Measurements from ENCODE around the gene ARMC7.

GRCh38 chr17:75118307-75118706 lies 8.5 kb downstream of the ARMC7 start:
- no peak for TF ChIP-seq EP300 (IDR thresholded peaks at IDR 0.05)
- TF ChIP-seq CTCF (IDR thresholded peaks at IDR 0.05): no peak
- no peak for TF ChIP-seq POLR2A (IDR thresholded peaks at IDR 0.05)

Data from suprapubic skin (tissue), 3 donors.